ENCODE data around the gene BLCAP. TPM values are rescaled to one million over a fixed set of nuclear protein-coding genes. Genes with fewer than 3 reads are reported as not detected.

The BLCAP gene
- total RNA-seq, 1 donor = 55.7 TPM

- no peak for TF ChIP-seq CTCF (IDR thresholded peaks at IDR 0.05; ENCODE audit: insufficient read depth, low read depth, low read length)
- no peak for DNase-seq (ENCODE audit: low read depth)
Observed at GRCh38 chr20:37503256-37503927, 24.3 kb downstream of the BLCAP start.

GRCh38 chr20:37502654-37503053 lies 25.0 kb downstream of the BLCAP start:
- TF ChIP-seq CTCF (IDR thresholded peaks at IDR 0.05; ENCODE audit: insufficient read depth, low read depth, low read length) = no peak
- no peak overlapping the region for H3K4me3 ChIP-seq (ENCODE audit: low read depth, low read length)
- DNase-seq (ENCODE audit: low read depth) = no peak

More at GRCh38 chr20:37503256-37503927, 24.3 kb downstream of the BLCAP start:
- no peak overlapping the region for H3K4me3 ChIP-seq (ENCODE audit: low read depth, low read length)

GRCh38 chr20:37501940-37502339 lies 25.7 kb downstream of the BLCAP start:
- H3K4me3 ChIP-seq (ENCODE audit: low read depth, low read length) = no peak overlapping the region
- no peak for TF ChIP-seq CTCF (IDR thresholded peaks at IDR 0.05; ENCODE audit: insufficient read depth, low read depth, low read length)
- DNase-seq (ENCODE audit: low read depth) = no peak

- H3K4me3 ChIP-seq (ENCODE audit: low read depth, low read length) = no peak overlapping the region
- no peak for TF ChIP-seq CTCF (IDR thresholded peaks at IDR 0.05; ENCODE audit: insufficient read depth, low read depth, low read length)
- no peak for DNase-seq (ENCODE audit: low read depth)
Observed at GRCh38 chr20:37500311-37500710, 27.4 kb downstream of the BLCAP start.

- no peak overlapping the region for H3K4me3 ChIP-seq (ENCODE audit: low read depth, low read length)
- no peak for TF ChIP-seq CTCF (IDR thresholded peaks at IDR 0.05; ENCODE audit: insufficient read depth, low read depth, low read length)
- DNase-seq (ENCODE audit: low read depth) = peak; percentile 91
Observed at GRCh38 chr20:37498066-37498665, 29.5 kb downstream of the BLCAP start.

GRCh38 chr20:37494796-37495195 lies 32.9 kb downstream of the BLCAP start:
- DNase-seq (ENCODE audit: low read depth) = no peak
- no peak overlapping the region for H3K4me3 ChIP-seq (ENCODE audit: low read depth, low read length)
- TF ChIP-seq CTCF (IDR thresholded peaks at IDR 0.05; ENCODE audit: insufficient read depth, low read depth, low read length) = no peak

All from fibroblast of villous mesenchyme (primary cell).